Nucleus accumbens (tissue), 56 donors: Measurements from ENCODE around the gene RREB1.

Experiments used
- DNase-seq, 56 donors: peaks; one replicate each; lab custom pipeline; 2025; lab: John Stamatoyannopoulos, UW

The RREB1 gene

DNA sequence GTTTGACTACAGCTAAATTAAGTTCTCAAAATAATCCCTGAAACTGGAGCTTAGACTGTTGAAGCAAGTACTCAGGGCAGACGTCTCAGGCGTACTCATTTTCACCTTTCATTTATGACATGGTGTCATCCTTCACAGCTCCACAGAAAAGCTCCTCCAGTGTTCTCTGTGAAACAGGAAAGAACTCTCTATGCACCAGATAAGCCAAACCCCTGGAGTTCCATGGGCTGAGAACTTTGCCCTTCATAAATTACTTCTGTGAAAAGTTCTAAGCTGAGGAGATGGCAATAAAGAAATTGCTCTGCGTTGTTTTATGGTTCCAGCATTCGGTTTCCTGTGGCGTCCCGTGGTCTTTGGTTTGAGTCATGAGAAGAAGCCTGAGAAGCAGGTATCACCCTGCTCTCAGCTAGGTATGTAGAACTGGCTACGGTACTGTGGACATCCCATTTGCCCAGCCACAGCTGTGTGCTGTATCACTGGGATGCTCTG, 20.2 kb upstream of the RREB1 start:
- DNase-seq: no peak

DNA sequence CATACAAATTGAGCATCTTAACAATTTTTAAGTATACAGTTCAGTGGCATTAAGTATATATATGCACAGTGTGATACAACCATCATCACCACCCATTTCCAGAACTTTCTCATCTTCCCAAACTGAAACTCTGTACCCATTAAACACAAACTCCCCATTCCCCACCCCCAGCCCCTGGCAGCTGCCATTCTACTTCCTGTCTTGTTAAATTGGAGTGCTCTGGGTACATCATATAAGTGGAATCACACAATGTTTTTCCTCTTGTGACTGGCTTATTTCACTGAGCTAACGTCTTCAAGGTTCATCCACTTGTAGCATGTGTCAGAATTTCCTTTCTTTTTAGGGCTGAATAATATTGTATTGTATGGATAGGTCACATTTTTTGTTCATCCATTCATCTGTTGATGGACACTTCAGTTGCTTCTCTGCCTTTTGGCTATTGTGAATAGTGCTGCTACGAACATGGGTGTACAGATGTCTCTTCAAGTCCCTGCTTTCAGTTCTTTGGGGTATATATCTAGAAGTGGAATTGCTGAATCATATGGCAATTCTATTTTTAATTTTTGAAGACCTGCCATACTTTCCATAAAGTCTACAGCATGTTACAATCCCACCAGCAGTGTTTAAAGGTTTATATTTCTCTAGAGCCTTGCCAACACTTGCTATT, 19.6 kb upstream of the RREB1 start:
- DNase-seq: no peak

DNA sequence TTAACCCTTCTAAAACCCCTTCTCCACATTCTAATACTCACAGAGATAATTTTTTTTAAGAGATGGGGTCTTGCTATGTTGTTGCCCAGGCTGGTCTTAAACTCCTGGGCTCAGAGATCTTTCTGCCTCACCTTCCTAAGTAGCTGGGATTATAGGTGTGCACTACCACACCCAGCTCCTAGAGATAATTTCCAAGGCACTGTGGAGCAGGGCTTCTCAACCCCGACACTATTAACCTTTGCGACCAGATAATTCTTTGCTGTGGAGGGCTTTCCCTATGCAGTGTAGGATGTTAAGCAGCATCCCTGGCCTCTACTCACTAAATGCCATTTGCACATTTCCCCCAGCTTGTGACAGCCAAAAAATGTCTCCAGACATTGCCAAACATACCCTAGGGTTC, 8.8 kb upstream of the RREB1 start:
- no peak for DNase-seq

DNA sequence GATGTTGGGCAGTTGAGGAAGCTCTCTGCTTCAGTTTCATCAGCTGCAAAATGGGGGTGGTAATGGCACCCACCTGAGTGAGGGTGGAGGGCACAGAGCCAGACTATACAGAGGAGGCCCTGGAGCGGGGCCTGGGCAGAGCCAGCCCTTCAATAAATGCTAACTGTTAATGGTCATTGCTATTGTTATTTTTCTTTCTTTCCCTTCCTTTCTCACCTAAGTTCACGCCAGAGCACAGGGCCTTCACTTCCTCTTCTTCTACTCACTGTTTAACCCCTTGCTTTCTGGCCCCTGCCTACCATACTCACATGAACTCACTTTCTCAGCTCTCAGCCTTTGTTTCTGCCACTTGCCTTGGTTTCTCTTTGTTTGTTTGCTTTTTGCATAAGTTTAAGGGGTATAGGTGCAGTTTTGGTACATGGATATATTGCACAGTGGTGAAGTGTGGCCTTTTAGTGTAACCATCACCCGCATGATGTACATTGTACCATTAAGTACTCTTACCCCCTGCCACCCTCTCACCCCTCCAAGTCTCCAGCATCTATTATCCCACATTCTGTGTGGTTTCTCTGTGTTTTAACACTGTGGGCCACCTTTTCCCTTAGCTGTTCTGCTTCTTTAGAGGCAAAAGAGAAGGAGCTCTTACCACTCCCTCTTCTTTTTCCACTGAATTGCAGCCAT, 7.5 kb upstream of the RREB1 start:
- no peak for DNase-seq

GRCh38 chr6:7100753-7101081, 7.0 kb upstream of the RREB1 start:
- no peak for DNase-seq

DNA sequence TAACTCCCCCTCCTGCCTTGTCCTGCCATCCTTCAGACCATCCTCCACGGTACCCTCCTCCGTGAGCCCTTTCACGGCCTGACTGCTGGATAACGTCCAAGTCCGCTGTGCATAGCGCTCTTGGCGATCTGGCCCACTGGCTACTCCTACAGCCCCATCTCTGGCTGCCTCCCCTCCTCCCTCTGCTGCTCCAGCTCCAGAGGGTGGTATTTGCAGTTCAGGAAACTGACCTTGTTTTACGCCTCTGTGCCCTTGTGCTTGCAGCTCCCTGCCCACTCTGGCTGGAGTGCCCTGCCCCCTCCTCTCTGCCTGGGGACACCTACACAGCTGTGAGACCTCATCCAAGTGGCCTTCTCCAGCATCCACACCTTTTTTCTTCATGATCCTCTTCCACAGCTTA, 6.5 kb upstream of the RREB1 start:
- DNase-seq: no peak

- DNase-seq: no peak
These were observed 3.0 kb upstream of the RREB1 start for GRCh38 chr6:7104752-7105151.

GRCh38 chr6:7106215-7106751, 1.5 kb upstream of the RREB1 start:
- DNase-seq: no peak

DNA sequence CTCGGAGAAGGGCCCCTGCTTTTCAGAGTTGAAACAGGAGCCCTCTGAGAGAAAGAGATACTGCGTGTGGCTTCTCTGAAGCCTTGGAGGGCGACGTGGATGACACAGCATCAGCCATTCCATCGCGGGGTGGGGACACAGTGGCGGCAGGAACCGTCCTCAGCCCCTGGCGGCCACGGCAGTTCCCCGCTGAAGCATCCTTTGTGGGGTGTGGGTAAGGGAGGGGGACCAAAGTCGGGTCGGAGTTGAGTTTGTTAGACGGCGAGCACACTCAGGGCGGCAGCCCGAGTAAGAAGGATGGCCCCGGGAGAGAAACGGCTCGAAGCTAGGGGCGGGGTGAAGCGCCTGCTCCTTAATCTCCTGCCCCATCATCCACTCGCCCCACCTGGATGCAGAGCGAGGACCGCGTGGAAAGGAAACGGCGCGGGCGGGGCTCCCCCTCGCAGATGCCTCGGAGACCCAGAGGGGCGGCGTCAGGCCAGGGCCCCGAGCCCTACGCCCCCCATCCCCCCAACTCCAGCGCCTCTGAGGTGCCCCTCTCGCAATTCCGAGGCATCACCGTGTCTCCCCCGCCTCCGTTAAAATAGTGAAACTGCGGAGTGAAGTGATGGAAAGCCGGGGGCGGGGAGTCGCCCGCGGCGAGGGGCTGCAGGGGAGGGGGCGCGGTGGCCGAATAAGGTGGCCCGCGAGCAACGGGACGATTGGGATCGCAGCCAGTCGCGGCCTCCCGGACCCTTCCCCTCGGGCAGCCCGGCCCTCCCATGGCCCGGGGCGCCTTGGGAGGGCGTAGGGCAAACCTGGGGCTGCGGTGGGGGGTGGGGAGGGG, 796 bp upstream of the RREB1 start:
- DNase-seq: peak in 2 of 56 donors; percentile 26 to 58

DNA sequence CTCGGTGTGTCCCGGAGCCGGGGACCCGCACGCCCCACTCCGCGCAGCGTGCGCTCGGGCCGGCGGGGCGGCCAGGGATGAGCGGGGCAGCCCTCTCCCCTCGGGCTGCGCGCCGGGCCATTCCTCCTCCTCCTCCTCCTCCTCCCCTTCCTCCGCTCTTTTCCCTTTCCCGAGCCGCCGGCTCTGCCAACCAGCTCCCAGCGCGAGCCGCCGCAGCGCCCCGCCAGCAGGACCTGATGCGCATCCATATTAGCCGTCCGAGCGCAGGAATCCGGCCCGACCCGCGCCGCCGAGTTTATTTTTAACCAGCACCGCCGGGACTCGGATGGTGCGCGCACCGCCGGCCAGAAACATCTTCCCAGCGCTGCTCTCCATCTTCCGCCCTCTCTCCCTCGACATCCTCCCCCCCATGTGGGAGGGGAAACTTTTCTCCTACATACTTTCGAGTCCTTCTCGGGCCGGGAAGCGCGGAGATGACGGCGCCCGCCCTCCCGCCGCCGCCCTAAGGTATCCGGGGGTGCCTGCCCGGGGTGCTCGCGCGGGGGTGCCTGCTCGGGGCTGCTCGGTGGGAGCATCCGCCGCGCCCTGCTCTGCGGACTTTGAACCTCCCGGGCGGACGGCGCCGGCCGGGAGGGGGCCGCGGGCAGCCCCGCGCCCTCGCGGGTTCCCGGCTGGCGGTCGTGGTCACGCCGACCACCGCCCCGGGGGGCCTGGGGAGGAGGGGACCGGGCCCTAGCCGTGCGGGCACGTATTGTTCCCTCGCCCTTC, 619 bp downstream of the RREB1 start:
- peak in 9 of 56 donors; percentile 6 to 46 (median 28) for DNase-seq

DNA sequence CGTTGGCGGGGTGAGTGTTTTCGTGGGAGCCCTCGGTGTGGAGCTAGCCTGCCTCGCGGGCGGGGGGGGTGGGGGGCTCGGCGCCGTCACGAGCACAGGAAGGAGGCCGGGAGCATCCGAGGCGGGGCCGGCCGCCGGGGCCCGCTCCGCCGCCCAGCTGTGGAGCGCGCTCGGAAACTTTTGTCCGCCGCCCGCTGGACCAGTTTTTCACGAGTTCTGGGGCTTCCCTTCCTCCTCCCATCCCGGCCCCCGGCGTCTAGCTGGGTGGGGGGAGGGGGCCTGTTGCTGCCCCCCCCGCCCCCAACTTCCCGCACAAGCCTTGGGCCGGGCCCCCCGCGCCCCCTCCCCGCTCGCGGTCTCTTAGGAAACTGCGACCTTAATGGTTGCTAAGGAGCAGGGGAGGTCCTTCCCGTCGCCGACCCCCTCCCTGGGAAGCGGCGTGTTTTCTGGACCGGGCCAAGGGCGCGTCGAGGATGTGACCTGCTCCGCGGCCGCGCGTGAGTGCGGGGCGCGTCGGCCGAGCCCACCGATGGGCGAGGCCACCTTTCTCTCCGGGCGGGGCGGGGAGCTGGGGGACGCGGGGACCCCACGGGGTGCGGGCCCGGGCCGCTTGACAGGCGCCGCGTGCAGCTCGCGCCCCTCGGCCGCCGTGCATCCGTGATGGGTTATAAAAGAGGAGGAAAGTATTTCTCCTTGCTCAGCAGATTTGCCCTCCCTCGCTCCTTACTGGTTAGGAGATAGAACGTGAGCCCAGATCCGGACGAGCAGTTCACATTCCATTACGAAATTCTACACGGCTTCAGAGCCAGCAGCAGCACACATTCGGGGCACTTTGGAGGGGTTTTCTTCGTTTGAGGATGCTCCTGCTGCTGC, 1.4 kb downstream of the RREB1 start:
- peak in 2 of 56 donors; percentile 9 to 25 for DNase-seq

GRCh38 chr6:7110092-7110792, 2.5 kb downstream of the RREB1 start:
- DNase-seq: no peak

DNA sequence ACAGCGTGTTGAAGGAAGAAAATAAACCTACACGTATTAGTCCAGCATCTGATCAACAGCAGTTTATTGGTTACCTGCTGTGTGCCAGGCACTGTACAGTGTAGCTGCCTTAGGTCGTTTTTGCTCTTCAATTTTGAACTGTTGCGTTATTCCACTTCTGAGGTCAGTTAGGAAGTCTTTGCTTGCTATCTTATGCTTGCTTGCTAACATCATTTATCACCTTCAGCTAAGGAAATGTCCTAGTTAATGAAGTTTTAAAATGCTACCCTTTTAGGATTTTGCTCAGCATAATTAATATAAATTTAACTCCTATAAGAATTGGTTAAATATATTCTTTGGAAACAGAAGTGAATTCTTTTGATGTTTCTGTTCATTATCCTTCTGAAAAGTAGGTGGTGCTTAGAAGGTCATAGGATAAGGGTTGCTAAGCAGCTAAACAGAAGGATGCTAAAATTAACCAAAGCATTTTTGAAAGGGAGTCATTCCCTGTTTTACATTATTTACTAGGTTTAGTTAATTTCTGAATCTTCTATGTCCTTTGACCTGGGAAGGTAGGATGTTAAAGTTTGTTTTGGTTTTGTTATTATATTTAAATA, 3.4 kb downstream of the RREB1 start:
- no peak for DNase-seq

DNA sequence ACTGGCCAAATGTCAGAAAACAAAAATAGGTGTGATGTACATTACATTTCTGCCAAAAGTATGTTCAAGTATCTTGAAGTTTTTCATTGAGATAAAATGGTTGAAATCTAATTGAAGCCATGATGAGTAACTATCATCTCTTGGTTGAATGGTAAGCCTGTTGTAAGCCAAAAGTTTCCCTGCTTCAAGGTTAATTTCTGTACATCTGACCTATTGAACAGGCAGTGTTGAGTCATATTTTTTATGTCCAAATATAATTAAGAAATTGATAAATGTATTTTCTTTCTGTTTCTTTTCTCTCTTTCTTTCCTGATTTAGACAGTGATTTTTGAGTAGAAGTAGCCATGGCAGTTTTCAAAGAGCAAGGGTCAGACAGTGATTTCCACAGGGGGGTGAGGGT, 4.4 kb downstream of the RREB1 start:
- DNase-seq: no peak

GRCh38 chr6:7112741-7113313, 5.1 kb downstream of the RREB1 start:
- DNase-seq: no peak

GRCh38 chr6:7114744-7115458, 7.1 kb downstream of the RREB1 start:
- DNase-seq: no peak

DNA sequence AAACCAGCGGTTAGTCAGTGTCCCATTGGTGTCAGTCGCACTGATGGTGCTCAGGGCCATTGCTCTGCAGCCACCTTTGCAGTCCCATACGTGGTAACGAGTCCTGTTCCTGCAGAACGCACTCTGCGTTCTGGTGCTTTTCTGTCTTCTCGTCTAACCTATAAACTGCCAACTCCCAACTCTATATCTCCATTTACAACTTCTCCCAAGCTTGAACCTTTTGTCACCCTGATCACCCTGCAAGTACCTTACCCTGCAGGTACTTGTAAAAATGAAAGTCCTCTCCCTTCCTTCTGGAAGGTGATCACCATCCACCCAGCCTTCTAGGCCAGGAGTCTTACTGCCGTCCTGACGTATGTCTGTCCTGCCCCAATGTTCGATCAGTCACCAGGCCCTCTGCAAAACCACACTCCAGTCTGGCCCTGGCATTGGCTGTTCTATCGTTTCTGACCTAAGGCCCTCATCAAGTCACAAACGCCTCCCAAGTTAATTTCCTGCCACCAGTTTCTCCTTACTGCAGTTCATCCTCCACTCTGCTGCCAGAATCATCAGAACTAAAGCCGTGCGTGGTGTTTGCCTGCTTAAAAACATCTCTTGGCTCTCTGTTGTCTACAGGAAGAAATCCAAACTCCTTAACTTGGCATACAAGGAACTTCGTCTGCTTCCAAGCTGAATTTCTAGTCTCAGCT, 7.9 kb downstream of the RREB1 start:
- no peak for DNase-seq
